GM19193 (cell line): ENCODE data around the gene PPIL4.

ENCODE experiments used
- POLR2A ChIP-seq: IDR thresholded peaks from 4 replicates; pipeline ENCODE4 v1.6.1; 2011; ENCODE audit not compliant: insufficient read depth, insufficient read length; ENCODE audit errors: extremely low read depth

PPIL4 gene

DNA sequence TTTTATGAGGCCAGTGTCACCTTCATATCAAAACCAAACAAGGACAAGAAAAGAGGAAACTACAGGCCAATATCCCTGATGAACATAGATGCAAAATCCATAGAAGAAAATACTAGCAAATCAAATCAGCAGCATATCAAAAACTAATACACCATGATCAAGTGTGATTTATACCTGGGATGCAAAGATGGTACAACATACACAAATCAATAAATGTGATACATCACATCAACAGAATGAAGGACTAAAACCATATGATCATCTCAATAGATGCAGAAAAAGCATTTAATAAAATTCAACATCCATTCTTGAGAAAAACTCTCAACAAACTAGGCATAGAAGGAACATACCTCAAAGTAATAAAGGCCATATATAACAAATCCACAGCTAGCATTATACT lies 12.2 kb upstream of the PPIL4 start:
- no peak for TF ChIP-seq POLR2A

DNA sequence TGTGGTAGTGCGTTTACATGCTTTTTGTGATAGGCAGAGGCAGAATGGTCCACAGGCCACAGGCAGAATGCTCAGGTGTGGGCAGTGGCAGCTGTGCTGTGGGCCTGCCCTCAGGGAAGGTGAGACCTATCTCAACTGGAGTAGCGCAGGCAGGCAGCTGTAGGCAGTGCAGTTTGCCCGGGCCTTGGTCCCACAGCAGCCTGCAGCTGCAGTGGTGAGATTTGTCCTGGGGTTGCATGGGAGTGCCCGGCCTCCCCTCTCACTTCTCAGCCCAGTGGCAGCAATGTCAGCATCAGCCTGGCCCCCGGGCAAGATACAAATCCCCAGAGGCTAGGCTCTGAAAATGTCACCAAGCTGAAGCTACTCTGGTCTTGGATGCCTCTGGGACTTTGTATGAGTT lies 6.1 kb upstream of the PPIL4 start:
- TF ChIP-seq POLR2A = no peak

GRCh38 chr6:149545258-149545753 lies 537 bp downstream of the PPIL4 start:
- no peak for TF ChIP-seq POLR2A

DNA sequence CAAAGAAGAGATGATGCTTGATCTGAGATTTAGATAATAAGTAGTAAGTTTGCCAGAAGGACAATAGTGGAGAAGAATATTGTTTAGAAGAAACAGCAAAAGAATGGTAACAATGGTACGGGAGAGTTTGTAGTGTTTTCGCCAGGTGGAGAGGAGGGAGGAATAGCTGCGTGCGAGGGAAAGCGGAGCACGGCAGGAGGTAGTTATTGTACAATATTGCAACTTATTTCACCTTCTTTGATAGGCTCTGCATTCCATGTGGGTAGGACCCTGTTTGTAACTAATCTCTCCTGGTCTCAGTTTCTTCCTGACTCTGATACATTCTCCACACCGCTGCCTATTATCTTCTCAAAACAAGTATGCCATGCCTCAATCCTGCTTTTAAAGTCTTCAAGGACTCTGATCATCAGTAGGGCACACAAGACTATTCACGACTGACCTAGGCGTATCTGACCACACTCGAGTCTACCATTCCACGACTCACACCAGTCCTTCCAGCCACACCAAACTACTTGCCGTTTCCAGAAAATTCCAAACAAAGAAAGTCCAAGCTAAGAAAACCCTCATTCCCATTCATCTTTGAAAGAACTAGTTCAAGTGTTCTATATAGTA lies 1.1 kb downstream of the PPIL4 start:
- no peak for TF ChIP-seq POLR2A

DNA sequence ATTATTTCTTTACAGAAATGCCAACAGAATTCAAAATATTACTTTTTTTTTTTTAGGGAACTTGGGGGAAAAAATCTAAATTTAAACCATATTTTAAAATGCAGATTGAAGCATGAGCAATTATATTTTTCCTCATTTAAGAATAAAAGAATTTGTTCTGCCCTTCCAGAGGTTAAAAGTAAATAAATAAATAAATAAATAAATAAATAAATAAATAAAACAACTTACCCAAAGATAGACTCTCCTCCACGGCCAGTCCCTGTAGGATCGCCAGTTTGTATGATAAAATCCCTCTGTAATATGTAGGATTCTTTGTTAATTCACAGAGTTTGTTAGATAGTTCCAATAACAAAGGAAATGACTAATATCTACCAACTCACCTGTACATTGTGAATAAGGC lies 4.7 kb downstream of the PPIL4 start:
- no peak for TF ChIP-seq POLR2A

DNA sequence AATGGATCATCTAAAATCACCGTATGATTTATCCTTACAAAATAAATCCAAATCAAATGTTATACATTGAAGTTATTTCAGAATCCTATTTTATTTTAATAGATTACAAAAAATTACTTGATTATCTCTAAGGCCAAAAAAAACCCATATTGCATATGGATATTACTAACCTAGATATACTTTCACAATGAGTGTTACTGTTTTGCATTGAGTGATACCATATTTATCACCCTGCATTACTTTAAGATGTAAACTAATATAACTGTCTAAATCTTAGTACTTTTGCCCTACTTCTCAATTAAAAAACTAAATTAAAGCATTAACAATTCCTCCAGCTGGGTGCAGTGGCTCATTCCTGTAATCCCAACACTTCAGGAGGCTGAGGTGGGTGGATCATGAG lies 11.1 kb downstream of the PPIL4 start:
- no peak for TF ChIP-seq POLR2A

- no peak for TF ChIP-seq POLR2A
These were observed 16.2 kb downstream of the PPIL4 start for GRCh38 chr6:149529650-149530049.

- no peak for TF ChIP-seq POLR2A
These were observed 30.3 kb downstream of the PPIL4 start for GRCh38 chr6:149515494-149515893.

DNA sequence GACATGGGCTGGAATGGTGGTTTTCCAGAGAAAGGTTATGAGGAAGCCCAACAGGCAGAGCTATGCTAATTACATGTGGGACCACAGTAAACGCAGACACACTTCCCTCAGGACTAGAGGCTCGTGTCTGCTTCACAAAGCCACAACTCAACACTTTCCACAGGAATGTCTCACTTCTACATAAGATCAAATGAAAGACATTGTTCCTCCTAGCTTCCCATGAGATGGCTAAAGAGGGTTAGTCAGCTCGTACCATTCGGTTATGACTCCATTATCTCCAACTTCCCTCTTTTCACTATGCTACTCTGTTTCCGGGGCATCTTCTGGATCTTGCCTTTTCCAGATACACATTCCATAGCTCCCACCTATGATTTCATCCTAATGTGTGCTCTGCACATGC lies 31.9 kb downstream of the PPIL4 start:
- TF ChIP-seq POLR2A = no peak

- no peak for TF ChIP-seq POLR2A
These were observed 34.9 kb downstream of the PPIL4 start for GRCh38 chr6:149510793-149511512.

DNA sequence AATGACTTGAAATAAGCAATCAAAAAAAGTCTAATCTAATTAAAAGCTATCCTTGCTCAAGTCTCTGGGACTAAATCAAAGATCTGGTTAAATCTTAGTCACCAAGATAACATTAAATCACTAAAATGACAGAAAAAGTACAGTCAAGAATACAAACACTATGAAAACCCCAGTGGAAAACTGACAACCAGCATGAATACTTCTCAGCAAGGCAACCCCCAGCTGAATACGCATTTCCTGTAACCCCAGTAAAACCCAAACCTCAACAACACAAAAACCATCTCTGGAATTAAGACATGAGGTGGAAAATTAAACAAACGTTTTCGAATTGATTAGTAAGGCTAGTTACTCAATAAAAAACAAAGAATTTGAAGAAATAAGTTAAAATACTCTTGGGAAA lies 37.4 kb downstream of the PPIL4 start:
- TF ChIP-seq POLR2A = no peak

DNA sequence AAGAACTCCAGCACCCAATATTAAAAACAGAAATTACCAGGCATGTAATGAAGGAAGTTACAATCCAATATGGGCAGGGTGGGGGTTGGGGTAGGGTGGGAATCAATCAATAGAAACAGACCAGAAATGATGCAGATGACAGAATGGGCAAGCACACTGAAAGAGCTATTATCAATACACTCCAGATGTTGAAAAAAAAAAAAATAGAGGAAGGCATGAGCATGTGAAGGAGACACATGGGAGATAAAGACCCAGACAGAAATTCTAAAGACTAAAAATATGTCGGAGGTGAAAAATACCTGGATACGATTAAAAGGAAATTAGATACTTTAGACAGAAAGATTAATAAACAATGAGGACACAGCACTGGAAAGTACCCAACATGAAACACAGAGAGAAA lies 42.0 kb downstream of the PPIL4 start:
- no peak for TF ChIP-seq POLR2A

DNA sequence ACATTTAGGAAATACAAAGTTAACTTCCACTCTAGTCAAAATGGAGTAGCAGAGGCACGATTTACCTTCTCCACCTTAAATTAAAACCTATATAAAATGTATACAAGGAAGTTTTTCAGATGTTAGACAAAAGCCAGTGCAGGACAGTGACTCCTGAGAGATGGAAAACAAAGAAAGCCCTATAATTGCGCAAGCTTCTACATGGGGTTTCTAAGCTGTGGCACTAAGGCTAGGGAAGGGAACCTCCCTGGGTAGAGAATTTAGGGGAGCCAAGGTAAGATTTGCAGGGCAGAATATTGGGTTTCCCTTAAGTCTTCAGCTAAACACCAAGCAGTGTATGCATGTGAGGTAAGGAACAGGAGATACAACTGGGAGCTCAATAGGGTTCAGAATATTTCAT lies 42.6 kb downstream of the PPIL4 start:
- no peak for TF ChIP-seq POLR2A

- TF ChIP-seq POLR2A = no peak
These were observed 44.1 kb downstream of the PPIL4 start for GRCh38 chr6:149501768-149502167.

DNA sequence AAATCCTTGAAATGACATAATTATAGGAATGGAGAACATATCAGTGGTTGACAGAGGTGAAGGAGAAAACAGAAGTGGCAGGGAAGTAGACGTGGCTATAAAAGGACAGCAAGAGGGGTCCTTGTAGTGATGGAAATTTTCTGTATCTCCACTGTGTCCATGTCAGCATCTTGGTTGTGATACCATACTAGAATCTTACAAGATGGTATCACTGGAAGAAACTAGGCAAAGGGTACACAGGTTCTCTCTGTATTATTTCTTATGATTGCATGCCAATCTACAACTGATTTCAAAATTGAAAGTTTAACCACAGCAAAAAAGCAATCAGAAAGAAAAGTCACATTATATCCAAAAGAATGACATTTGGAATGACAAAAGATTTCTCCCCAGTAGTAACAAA lies 44.6 kb downstream of the PPIL4 start:
- no peak for TF ChIP-seq POLR2A

GRCh38 chr6:149500096-149500495 lies 45.7 kb downstream of the PPIL4 start:
- TF ChIP-seq POLR2A = no peak
